Measurements from ENCODE around the gene CPXM1. TPM values are rescaled to one million over a fixed set of nuclear protein-coding genes. Genes with fewer than 3 reads are reported as not detected.
"Not testable (repeated sequence)": the region's sequence is repeated elsewhere in the genome, so short reads cannot be mapped to it uniquely, and the experiment has no call there.

CPXM1 gene
- total RNA-seq, 6 experiments from 2014 or later = 0.10 TPM; not detected in 5

DNA sequence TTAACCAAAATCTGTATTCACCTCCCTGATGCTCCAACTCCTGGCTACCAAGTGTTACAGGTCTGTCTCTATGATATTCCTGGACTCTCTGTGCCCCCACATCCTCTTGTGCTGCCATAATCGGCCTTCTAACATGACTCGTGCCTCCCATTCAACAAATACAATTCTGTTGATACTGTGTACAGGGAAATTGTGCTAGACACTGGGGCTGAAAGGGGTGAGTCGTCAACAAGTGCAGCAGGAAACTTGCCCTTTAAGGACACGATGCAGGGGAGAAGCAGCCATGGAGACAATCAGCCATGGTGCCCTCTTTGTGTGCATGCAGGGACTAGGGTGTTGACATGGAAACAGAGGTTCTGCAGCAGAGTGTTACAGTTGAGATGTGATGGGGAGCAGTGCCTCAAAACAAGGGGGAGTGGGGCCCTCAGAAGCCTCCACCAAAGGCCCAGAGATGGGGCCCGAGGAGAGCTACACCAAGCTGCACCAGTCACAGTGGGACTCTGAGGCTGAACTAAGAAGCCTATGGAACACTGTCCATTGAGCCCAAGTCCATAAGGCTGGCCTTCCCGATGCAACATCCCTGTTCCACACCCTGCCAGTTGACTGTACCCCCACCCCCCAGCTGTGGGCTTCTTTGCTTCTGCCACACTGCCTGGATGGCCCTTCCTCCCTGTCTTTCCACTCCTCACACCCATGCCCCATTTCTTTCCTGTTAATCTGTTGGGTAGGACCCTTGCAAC is 37.0 kb upstream of the CPXM1 start:
- Mint-ChIP-seq H3K36me3 (ENCODE audit: low read depth) (peaks cover 20% of the 10 kb centered on the region), H3K27ac (no peak overlapping the region), H3K27me3 (ENCODE audit: insufficient read depth) (no peaks in the 10 kb centered on the region), H3K4me1 (ENCODE audit: low read depth) (peaks cover 26% of the 10 kb centered on the region), H3K9me3 (no peaks in the 10 kb centered on the region), H3K4me3 (no peak overlapping the region)
- no peak for DNase-seq
- TF ChIP-seq, protein P1, sequence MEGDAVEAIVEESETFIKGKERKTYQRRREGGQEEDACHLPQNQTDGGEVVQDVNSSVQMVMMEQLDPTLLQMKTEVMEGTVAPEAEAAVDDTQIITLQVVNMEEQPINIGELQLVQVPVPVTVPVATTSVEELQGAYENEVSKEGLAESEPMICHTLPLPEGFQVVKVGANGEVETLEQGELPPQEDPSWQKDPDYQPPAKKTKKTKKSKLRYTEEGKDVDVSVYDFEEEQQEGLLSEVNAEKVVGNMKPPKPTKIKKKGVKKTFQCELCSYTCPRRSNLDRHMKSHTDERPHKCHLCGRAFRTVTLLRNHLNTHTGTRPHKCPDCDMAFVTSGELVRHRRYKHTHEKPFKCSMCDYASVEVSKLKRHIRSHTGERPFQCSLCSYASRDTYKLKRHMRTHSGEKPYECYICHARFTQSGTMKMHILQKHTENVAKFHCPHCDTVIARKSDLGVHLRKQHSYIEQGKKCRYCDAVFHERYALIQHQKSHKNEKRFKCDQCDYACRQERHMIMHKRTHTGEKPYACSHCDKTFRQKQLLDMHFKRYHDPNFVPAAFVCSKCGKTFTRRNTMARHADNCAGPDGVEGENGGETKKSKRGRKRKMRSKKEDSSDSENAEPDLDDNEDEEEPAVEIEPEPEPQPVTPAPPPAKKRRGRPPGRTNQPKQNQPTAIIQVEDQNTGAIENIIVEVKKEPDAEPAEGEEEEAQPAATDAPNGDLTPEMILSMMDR (IDR thresholded peaks at IDR 0.05) = no peak

DNA sequence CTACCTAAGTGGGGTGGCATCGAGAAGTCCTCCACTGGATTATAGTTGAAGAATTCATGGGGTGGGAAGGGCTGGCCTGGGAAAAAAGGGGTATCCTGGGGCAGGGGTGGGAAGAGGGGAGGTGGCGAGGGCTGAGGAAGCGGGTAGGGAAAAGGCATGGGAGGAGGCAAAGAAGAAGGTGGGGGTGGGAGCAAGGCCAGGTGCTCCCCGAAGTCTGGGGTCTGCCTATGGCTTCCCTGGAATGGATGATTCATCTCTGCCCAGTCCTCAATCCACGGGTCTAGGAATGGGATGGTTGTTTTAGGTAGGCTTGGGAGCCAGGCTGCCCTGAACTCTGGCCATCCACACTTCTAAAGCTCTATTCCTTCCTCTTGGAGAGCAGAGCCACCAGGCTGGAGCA is 35.6 kb upstream of the CPXM1 start:
- Mint-ChIP-seq H3K4me1 (ENCODE audit: low read depth) (peaks cover 32% of the 10 kb centered on the region), H3K27me3 (ENCODE audit: insufficient read depth) (no peaks in the 10 kb centered on the region), H3K36me3 (ENCODE audit: low read depth) (peaks cover 20% of the 10 kb centered on the region), H3K27ac (no peak overlapping the region), H3K4me3 (no peak overlapping the region), H3K9me3 (no peaks in the 10 kb centered on the region)
- TF ChIP-seq, protein P1 (IDR thresholded peaks at IDR 0.05) = no peak
- DNase-seq = no peak

DNA sequence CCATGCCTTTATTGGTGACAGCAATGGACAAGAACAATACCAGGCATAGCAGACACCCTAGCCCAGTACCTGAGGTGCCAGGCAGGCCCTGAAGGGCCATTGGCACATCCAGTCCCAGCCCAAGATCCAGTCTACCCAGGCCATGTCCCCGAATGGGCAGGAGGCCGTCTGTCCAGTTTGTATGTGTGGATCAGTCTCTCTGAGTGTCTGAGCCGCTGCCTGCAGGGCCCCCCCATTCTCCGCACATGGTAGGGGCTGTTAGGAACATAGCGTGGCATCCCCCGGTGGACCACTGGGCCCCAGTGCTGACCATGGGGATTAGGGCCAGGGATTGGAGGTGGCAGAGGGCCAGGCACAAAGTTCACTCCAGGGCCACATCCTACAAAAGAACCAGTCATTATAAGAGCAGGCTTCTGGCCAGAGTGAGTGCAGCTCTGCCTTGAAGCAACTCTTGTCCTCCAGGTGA is 34.9 kb upstream of the CPXM1 start:
- H3K4me1 Mint-ChIP-seq (ENCODE audit: low read depth) = peaks cover 32% of the 10 kb centered on the region
- H3K9me3 Mint-ChIP-seq = no peaks in the 10 kb centered on the region
- no peak overlapping the region for H3K27ac Mint-ChIP-seq
- H3K36me3 Mint-ChIP-seq (ENCODE audit: low read depth) = peaks cover 20% of the 10 kb centered on the region
- no peaks in the 10 kb centered on the region for H3K27me3 Mint-ChIP-seq (ENCODE audit: insufficient read depth)
- no peak for DNase-seq
- TF ChIP-seq, protein P1 (IDR thresholded peaks at IDR 0.05) = no peak
- no peak overlapping the region for H3K4me3 Mint-ChIP-seq

DNA sequence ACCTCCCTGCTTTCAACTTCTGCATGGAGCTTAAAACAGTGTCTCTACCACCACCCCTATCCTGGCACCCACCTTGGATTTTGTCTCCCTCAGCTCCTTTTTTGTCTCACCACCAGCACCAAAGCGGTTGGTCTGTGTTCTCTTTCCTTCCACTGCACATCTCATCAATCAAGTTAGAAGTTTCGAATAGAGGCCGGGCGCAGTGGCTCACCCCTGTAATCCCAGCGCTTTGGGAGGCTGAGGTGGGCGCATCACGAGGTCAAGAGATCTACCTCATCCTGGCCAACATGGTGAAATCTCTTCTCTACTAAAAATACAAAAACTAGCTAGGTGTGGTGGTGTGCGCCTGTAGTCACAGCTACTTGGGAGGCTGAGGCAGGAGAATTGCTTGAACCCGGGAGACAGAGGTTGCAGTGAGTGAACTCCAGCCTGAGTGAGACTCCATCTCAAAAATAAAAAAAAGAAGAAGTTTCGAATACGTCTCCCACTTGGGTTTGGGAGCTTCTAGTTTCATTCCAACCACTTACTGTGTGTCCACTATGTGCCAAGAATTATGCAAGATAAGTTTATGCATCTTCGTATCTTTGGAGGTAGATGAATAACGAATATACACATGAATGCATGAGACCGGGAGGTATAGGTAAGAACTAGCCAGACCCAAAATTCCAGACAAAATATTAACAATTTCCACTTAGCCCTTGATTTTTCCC is 34.1 kb upstream of the CPXM1 start:
- Mint-ChIP-seq H3K27ac (no peak overlapping the region), H3K36me3 (ENCODE audit: low read depth) (peaks cover 20% of the 10 kb centered on the region), H3K27me3 (ENCODE audit: insufficient read depth) (peaks cover 2% of the 10 kb centered on the region; the same call in 1 of the 2 replicates), H3K4me1 (ENCODE audit: low read depth) (peaks cover 30% of the 10 kb centered on the region), H3K4me3 (no peak overlapping the region), H3K9me3 (no peaks in the 10 kb centered on the region)
- DNase-seq = no peak
- TF ChIP-seq, protein P1 (IDR thresholded peaks at IDR 0.05) = no peak

DNA sequence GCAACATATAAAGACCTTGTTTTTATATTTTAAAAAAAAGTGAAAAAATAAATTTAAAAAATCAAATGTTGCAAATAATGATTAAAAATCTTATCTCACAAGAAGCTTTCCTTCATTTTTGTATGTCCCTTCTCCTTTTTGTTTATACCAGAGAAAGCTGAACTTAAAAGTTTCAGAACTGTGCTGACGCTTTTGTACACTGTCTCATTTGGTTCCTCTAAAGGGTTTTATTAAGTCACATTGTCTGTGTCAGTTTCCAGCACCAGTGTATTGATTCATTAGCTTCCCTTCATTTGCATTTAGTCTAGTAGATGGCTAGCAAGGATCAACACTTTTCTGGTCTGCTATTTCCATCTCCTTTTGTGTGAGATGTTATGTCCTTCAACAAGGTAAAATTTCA is 33.3 kb upstream of the CPXM1 start:
- peaks cover 13% of the 10 kb centered on the region for H3K36me3 Mint-ChIP-seq (ENCODE audit: low read depth)
- H3K27ac Mint-ChIP-seq = no peak overlapping the region
- peaks cover 25% of the 10 kb centered on the region for H3K4me1 Mint-ChIP-seq (ENCODE audit: low read depth)
- no peaks in the 10 kb centered on the region for H3K9me3 Mint-ChIP-seq
- H3K4me3 Mint-ChIP-seq = no peak overlapping the region
- peaks cover 4% of the 10 kb centered on the region for H3K27me3 Mint-ChIP-seq (ENCODE audit: insufficient read depth)
- TF ChIP-seq, protein P1 (IDR thresholded peaks at IDR 0.05) = no peak
- DNase-seq = no peak

DNA sequence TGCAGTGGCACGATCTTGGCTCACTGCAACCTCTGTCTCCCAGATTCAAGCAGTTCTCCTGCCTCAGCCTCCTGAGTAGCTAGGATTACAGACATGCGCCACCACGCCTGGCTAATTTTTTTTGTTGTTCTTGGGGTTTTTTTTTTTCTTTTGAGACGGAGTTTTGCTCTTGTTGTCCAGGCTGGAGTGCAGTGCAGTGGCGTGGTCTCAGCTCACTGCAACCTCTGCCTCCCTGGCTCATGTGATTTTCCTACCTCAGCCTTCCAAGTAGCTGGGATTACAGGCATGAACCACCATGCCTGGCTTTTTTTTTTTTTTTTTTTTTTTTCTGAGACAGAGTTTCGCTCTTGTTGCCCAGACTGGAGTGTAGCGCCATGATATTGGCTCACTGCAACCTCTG is 30.8 kb upstream of the CPXM1 start:
- not testable (repeated sequence) for H3K27me3 Mint-ChIP-seq (ENCODE audit: insufficient read depth); H3K36me3 Mint-ChIP-seq (ENCODE audit: low read depth); H3K4me3 Mint-ChIP-seq; DNase-seq; H3K9me3 Mint-ChIP-seq; H3K27ac Mint-ChIP-seq
- peaks cover 13% of the 10 kb centered on the region for H3K4me1 Mint-ChIP-seq (ENCODE audit: low read depth)
